HepG2 (cell line): ENCODE results near the gene ZCCHC9. TPM values are rescaled to one million over a fixed set of nuclear protein-coding genes. Genes with fewer than 3 reads are reported as not detected.
A peak's percentile ranks its signal among the peaks of the same experiment; 100 is the strongest.

Source experiments
- ATRX ChIP-seq: sonication (generic); formaldehyde crosslinking; IDR thresholded peaks from 2 replicates; pipeline ENCODE4 v1.4.0; 2020; ENCODE audit warnings: missing genetic modification reagents, borderline replicate concordance
- CHD2 ChIP-seq: IDR thresholded peaks from 2 replicates; pipeline ENCODE4 v1.6.1; 2011; ENCODE audit warnings: low read depth, low read length, improper control_type of control experiment
- FOXC1 ChIP-seq: sonication (generic); formaldehyde crosslinking; IDR thresholded peaks from 2 replicates; pipeline ENCODE4 v1.8.0; 2022; ENCODE audit warnings: mild to moderate bottlenecking, missing genetic modification reagents, borderline replicate concordance
- IKZF5 ChIP-seq: IDR thresholded peaks from 2 replicates; pipeline ENCODE4 v1.6.1; 2018; ENCODE audit warnings: missing genetic modification reagents, mild to moderate bottlenecking, missing compliant biosample characterization
- NCOA1 ChIP-seq: sonication (generic); formaldehyde crosslinking; IDR thresholded peaks from 2 replicates; pipeline ENCODE4 v1.9.0; 2021; ENCODE audit warnings: missing genetic modification reagents
- NR2F1 ChIP-seq, 2 experiments: fragments of 450-650 bp in 1 of 2; formaldehyde crosslinking in 1 of 2; IDR thresholded peaks; 2 replicates each; pipeline versions ENCODE4 v1.5.0 to v1.6.1; 2016 to 2020; ENCODE audit warnings: mild to moderate bottlenecking in 1 of 2, missing compliant biosample characterization in 1 of 2, missing genetic modification reagents in 1 of 2, moderate library complexity in 1 of 2
- PHB2 ChIP-seq: fragments of 450-650 bp; IDR thresholded peaks from 2 replicates; pipeline ENCODE4 v1.6.1; 2018; ENCODE audit not compliant: partially characterized antibody
- REXO4 ChIP-seq: sonication (generic); formaldehyde crosslinking; IDR thresholded peaks from 2 replicates; pipeline ENCODE4 v1.8.0; 2022; ENCODE audit warnings: missing genetic modification reagents, mild to moderate bottlenecking, borderline replicate concordance
- SIX4 ChIP-seq: sonication (generic); formaldehyde crosslinking; IDR thresholded peaks from 2 replicates; pipeline ENCODE4 v1.4.0; 2020; ENCODE audit warnings: missing genetic modification reagents
- SOX5 ChIP-seq: IDR thresholded peaks from 2 replicates; pipeline ENCODE4 v1.6.1; 2016; ENCODE audit warnings: borderline replicate concordance
- TARDBP ChIP-seq: sonication (generic); formaldehyde crosslinking; IDR thresholded peaks from 2 replicates; pipeline ENCODE4 v1.8.0; 2022; ENCODE audit warnings: mild to moderate bottlenecking, missing genetic modification reagents
- TBX2 ChIP-seq: sonication (generic); formaldehyde crosslinking; IDR thresholded peaks from 2 replicates; pipeline ENCODE4 v1.5.0; 2020; ENCODE audit warnings: missing genetic modification reagents, mild to moderate bottlenecking, borderline replicate concordance
- THAP9 ChIP-seq: sonication (generic); formaldehyde crosslinking; IDR thresholded peaks from 2 replicates; pipeline ENCODE4; 2020; ENCODE audit warnings: missing genetic modification reagents, mild to moderate bottlenecking, borderline replicate concordance
- TRAFD1 ChIP-seq: sonication (generic); formaldehyde crosslinking; IDR thresholded peaks from 2 replicates; pipeline ENCODE4 v1.5.1; 2020; ENCODE audit warnings: missing genetic modification reagents, mild to moderate bottlenecking, borderline replicate concordance
- ZFP82 ChIP-seq: sonication (generic); formaldehyde crosslinking; IDR thresholded peaks from 2 replicates; pipeline ENCODE4 v1.5.1; 2020; ENCODE audit warnings: mild to moderate bottlenecking, missing genetic modification reagents, borderline replicate concordance
- ZFP91 ChIP-seq: sonication (generic); formaldehyde crosslinking; IDR thresholded peaks from 2 replicates; pipeline ENCODE4 v1.9.0; 2022; ENCODE audit warnings: missing genetic modification reagents, mild to moderate bottlenecking, borderline replicate concordance
- ZNF10 ChIP-seq: sonication (generic); formaldehyde crosslinking; IDR thresholded peaks from 2 replicates; pipeline ENCODE4 v1.4.0; 2020; ENCODE audit warnings: mild to moderate bottlenecking, low read depth, missing genetic modification reagents, borderline replicate concordance
- ZNF776 ChIP-seq: sonication (generic); formaldehyde crosslinking; IDR thresholded peaks from 2 replicates; pipeline ENCODE4 v1.4.0; 2020; ENCODE audit warnings: mild to moderate bottlenecking, missing genetic modification reagents
- ZNF891 ChIP-seq: sonication (generic); formaldehyde crosslinking; IDR thresholded peaks from 2 replicates; pipeline ENCODE4 v1.5.0; 2020; ENCODE audit warnings: mild to moderate bottlenecking, missing genetic modification reagents
- polyA plus RNA-seq, 8 experiments: library from polyadenylated mRNA; depleted of rRNA in 3 of 8; stranded (reverse) in 7 of 8; unstranded in 1 of 8; fragments of >200 nt; fragmentation: Illumina TruSeq in 4 of 8; extraction: Trizol in 4 of 8; gene quantifications; 2 replicates each; pipeline versions ENCODE4 v1.2.1 to v1.2.3, GENCODE V29; 2011 to 2016; ENCODE audit warnings: low read depth in 4 of 8, missing spikeins in 1 of 8, mixed read lengths in 1 of 8; ENCODE audit not compliant: insufficient read depth in 1 of 8
- total RNA-seq, 5 experiments: library from RNA; depleted of rRNA; stranded (reverse); fragments of >200 nt; fragmentation: Illumina TruSeq; extraction: Trizol; gene quantifications; 2 replicates each; pipeline ENCODE4 v1.2.3, GENCODE V29; 2016; ENCODE audit warnings: low read depth in 1 of 5

Gene ZCCHC9
- total and polyA plus RNA-seq, 2 of the 13 experiments (the other 11 are each of a cell fraction or from before 2014, with no cell fraction given): 28.7 to 52.5 TPM

- TF ChIP-seq NR2F1 (CRISPR knock-in tag; IDR thresholded peaks at IDR 0.05) (no peak), ZNF10 (CRISPR knock-in tag) (no peak), FOXC1 (CRISPR knock-in tag) (peak; percentile 88; the same call in 1 of the 2 replicates), CHD2 (no peak), TARDBP (CRISPR knock-in tag) (peak; percentile 94), NCOA1 (CRISPR knock-in tag) (peak; percentile 79; the same call in 1 of the 2 replicates), ZFP82 (CRISPR knock-in tag) (peak; percentile 82; the same call in 1 of the 2 replicates), ATRX (CRISPR knock-in tag) (no peak), ZFP91 (peak; percentile 87), TBX2 (CRISPR knock-in tag) (peak; percentile 78; the same call in 1 of the 2 replicates), ZNF776 (CRISPR knock-in tag) (no peak), SIX4 (CRISPR knock-in tag) (peak; percentile 51; the same call in 1 of the 2 replicates), PHB2 (no peak), REXO4 (no peak), THAP9 (CRISPR knock-in tag) (peak; percentile 85; the same call in 1 of the 2 replicates), TRAFD1 (no peak), IKZF5 (CRISPR knock-in tag) (peak; percentile 77; the same call in 1 of the 2 replicates), SOX5 (CRISPR knock-in tag) (no peak; the same call in 1 of the 2 replicates), ZNF891 (CRISPR knock-in tag) (peak; percentile 79)
These were observed at the start of gene ZCCHC9 (continued) for GRCh38 chr5:81301271-81302015.
